ENCODE data around the gene DNAH5.

Gene DNAH5

DNA sequence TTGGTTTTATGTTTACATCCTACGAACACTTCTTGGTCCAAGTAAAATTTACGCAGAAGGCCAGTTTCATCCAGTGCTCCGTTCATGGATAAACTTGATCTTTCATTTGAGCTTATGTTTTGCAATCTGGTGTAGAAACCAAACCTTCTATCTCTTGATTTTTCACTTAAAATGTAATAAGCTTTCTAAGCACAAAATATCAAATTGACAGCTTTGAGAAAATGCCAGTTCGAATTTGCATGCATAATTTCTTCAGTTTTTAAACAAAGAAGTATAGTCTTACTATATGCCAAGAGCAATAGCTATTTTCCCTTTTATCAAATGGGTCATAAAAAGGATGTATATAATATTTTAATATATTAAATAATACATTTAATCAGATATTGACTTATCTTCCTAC lies 17.8 kb downstream of the DNAH5 start:
- no peak for TF ChIP-seq CTCF (IDR thresholded peaks at IDR 0.05; ENCODE audit: low read depth, low read length)
- no peak for DNase-seq (ENCODE audit: low read depth in 2 of 2)

DNA sequence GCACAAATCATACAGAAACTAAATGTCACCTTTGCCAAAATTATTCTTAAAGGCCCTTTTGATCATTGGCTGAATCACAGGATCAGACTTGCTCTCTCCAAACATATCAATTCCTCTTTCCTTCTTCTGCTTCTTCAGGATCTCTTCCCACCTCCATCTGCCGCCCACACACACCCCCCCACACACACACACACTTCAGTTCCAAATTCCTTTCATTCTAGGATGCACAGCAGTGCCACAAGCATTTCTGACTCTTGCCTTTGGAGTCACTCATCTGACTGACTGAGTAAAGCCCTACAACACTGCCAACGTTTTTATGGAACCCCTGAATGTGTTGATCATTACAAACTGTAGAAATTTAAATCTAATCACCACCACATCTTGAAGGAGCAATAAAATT lies 22.9 kb downstream of the DNAH5 start:
- no peak for TF ChIP-seq CTCF (IDR thresholded peaks at IDR 0.05; ENCODE audit: low read depth, low read length)

More for the DNA sequence above, 17.8 kb downstream of the DNAH5 start:
- H3K4me3 ChIP-seq (replicated peaks in 1 of 2; ENCODE audit: low read depth in 2 of 2, low read length in 2 of 2) = no peak overlapping the region

GRCh38 chr5:13919786-13920185 lies 24.7 kb downstream of the DNAH5 start:
- no peak for DNase-seq (ENCODE audit: low read depth in 2 of 2)

More for the DNA sequence above, 22.9 kb downstream of the DNAH5 start:
- DNase-seq (ENCODE audit: low read depth in 2 of 2) = no peak
- no peak overlapping the region for H3K4me3 ChIP-seq (replicated peaks in 1 of 2; ENCODE audit: low read depth in 2 of 2, low read length in 2 of 2)

DNA sequence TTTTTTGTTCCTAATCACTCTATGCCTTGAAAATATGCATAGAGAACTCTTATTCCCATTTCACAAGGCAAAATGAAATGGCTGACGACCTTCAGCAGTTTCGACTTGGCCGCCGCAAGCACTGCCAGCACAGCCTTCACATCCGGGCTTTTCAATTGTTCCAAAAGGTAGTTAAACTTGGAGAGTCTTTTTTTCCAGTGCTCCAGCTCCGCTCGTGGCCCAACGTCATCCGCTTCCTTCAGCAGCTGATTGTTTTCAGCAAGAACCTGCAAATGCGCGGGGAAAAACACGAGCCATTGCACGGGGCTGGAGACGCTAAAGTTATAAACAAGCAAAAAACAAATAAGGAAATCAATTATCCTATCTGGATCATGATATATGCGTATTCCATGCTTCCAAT lies 25.4 kb downstream of the DNAH5 start:
- H3K4me3 ChIP-seq (replicated peaks in 1 of 2; ENCODE audit: low read depth in 2 of 2, low read length in 2 of 2) = no peak overlapping the region
- TF ChIP-seq CTCF (IDR thresholded peaks at IDR 0.05; ENCODE audit: low read depth, low read length) = no peak
- DNase-seq (ENCODE audit: low read depth in 2 of 2) = no peak

More at GRCh38 chr5:13919786-13920185, 24.7 kb downstream of the DNAH5 start:
- no peak for TF ChIP-seq CTCF (IDR thresholded peaks at IDR 0.05; ENCODE audit: low read depth, low read length)
- no peak overlapping the region for H3K4me3 ChIP-seq (replicated peaks in 1 of 2; ENCODE audit: low read depth in 2 of 2, low read length in 2 of 2)

DNA sequence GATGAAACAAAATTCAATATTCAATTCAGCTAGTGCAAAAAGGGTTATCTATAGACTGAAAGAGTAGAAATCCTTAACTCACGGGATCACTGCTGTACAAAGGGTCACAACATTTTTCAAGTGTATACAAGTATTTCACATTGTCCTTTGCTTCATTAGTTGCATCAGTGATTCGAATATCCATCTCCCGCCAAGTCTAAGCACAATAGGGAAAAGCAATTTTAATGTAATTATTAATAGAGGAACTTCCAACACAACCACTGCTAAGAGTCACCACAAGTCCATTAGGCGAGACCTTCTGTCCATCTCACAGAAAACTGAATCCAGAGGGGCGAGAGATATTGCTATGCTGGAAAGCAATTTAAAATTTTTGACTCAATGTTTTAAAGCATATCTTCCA lies 27.4 kb downstream of the DNAH5 start:
- DNase-seq (ENCODE audit: low read depth in 2 of 2) = no peak
- H3K4me3 ChIP-seq (replicated peaks in 1 of 2; ENCODE audit: low read depth in 2 of 2, low read length in 2 of 2) = no peak overlapping the region
- TF ChIP-seq CTCF (IDR thresholded peaks at IDR 0.05; ENCODE audit: low read depth, low read length) = no peak

GRCh38 chr5:13913962-13914361 lies 30.5 kb downstream of the DNAH5 start:
- TF ChIP-seq CTCF (IDR thresholded peaks at IDR 0.05; ENCODE audit: low read depth, low read length) = no peak
- DNase-seq (ENCODE audit: low read depth in 2 of 2) = no peak
- H3K4me3 ChIP-seq (replicated peaks in 1 of 2; ENCODE audit: low read depth in 2 of 2, low read length in 2 of 2) = no peak overlapping the region

- no peak for DNase-seq (ENCODE audit: low read depth in 2 of 2)
- no peak for TF ChIP-seq CTCF (IDR thresholded peaks at IDR 0.05; ENCODE audit: low read depth, low read length)
- no peak overlapping the region for H3K4me3 ChIP-seq (replicated peaks in 1 of 2; ENCODE audit: low read depth in 2 of 2, low read length in 2 of 2)
Measured at GRCh38 chr5:13910637-13911288, 33.7 kb downstream of the DNAH5 start.

All from cardiac fibroblast (primary cell).